OCI-LY1 (cell line): Measurements from ENCODE around the gene MTF1.

Experiments
- H2AFZ ChIP-seq: fragments of 200-600 bp; sonication (generic), shearing (Covaris generic); 2 replicates; pipeline ENCODE4 v1.6.0; 2014; ENCODE audit warnings: antibody characterized with exemption, mild to moderate bottlenecking, low read length
- H3F3A ChIP-seq: fragments of 200-600 bp; sonication (generic), shearing (Covaris generic); 2 replicates; pipeline ENCODE4 v1.6.0; 2014; ENCODE audit warnings: mild to moderate bottlenecking, antibody characterized with exemption, low read length, moderate library complexity; ENCODE audit not compliant: insufficient read depth
- H3K27ac ChIP-seq: fragments of 200-600 bp; sonication (generic); 2 replicates; pipeline ENCODE4 v1.5.1; 2014; ENCODE audit warnings: low read length, mixed run types, mild to moderate bottlenecking, low read depth; ENCODE audit not compliant: poor library complexity, severe bottlenecking
- H3K27me3 ChIP-seq: fragments of 200-600 bp; sonication (generic); 2 replicates; pipeline ENCODE4 v1.6.0; 2014; ENCODE audit warnings: antibody characterized with exemption, mild to moderate bottlenecking, low read length, moderate library complexity; ENCODE audit not compliant: insufficient read depth
- H3K36me3 ChIP-seq: fragments of 200-600 bp; sonication (generic); 2 replicates; pipeline ENCODE4 v1.6.1; 2014; ENCODE audit warnings: mild to moderate bottlenecking, antibody characterized with exemption, low read length, moderate library complexity, mixed read lengths; ENCODE audit not compliant: insufficient read depth
- H3K4me1 ChIP-seq: fragments of 200-600 bp; sonication (generic); 2 replicates; pipeline ENCODE4 v1.5.1; 2014; ENCODE audit warnings: mild to moderate bottlenecking, low read length, moderate library complexity; ENCODE audit not compliant: insufficient read depth, severe bottlenecking
- H3K4me2 ChIP-seq: fragments of 200-600 bp; sonication (generic), shearing (Covaris generic); 2 replicates; pipeline ENCODE4 v1.6.1; 2014; ENCODE audit warnings: low read length
- H3K4me3 ChIP-seq: fragments of 200-600 bp; sonication (generic); 2 replicates; pipeline ENCODE4 v1.5.1; 2014; ENCODE audit warnings: low read length, low read depth, mild to moderate bottlenecking, mixed read lengths; ENCODE audit not compliant: poor library complexity, severe bottlenecking
- H3K79me2 ChIP-seq: fragments of 200-600 bp; shearing (Covaris generic); 2 replicates; pipeline ENCODE4 v1.6.1; 2016; ENCODE audit warnings: mixed run types, low read length, mixed read lengths; ENCODE audit not compliant: insufficient read depth
- H3K9ac ChIP-seq: fragments of 200-600 bp; sonication (generic), shearing (Covaris generic); 2 replicates; pipeline ENCODE4 v1.6.1; 2014; ENCODE audit warnings: mild to moderate bottlenecking, low read length, mixed read lengths
- H3K9me2 ChIP-seq: fragments of 200-600 bp; sonication (generic), shearing (Covaris generic); 2 replicates; pipeline ENCODE4 v1.6.1; 2014; ENCODE audit warnings: low read depth, mild to moderate bottlenecking, low read length, mixed read lengths
- H3K9me3 ChIP-seq: fragments of 200-600 bp; shearing (Covaris generic); 2 replicates; pipeline ENCODE4 v1.6.1; 2014; ENCODE audit warnings: low read length, mixed read lengths
- H4K20me1 ChIP-seq: fragments of 200-600 bp; sonication (generic), shearing (Covaris generic); 2 replicates; pipeline ENCODE4 v1.6.0; 2016; ENCODE audit warnings: mild to moderate bottlenecking, low read length; ENCODE audit not compliant: insufficient read depth
- EZH2 ChIP-seq: fragments of 200-600 bp; sonication (generic), shearing (Covaris generic); IDR thresholded peaks from 2 replicates; pipeline ENCODE4 v1.8.0; 2017; ENCODE audit warnings: borderline replicate concordance, mixed run types, mild to moderate bottlenecking, antibody characterized with exemption, low read length, moderate library complexity, mixed read lengths
- TF ChIP-seq, protein P1 (sequence below): fragments of 200-600 bp; sonication (generic), shearing (Covaris generic); IDR thresholded peaks from 2 replicates; pipeline ENCODE4 v1.5.1; 2017; ENCODE audit warnings: mild to moderate bottlenecking, antibody characterized with exemption, low read length, moderate library complexity, mixed read lengths

Gene MTF1

DNA sequence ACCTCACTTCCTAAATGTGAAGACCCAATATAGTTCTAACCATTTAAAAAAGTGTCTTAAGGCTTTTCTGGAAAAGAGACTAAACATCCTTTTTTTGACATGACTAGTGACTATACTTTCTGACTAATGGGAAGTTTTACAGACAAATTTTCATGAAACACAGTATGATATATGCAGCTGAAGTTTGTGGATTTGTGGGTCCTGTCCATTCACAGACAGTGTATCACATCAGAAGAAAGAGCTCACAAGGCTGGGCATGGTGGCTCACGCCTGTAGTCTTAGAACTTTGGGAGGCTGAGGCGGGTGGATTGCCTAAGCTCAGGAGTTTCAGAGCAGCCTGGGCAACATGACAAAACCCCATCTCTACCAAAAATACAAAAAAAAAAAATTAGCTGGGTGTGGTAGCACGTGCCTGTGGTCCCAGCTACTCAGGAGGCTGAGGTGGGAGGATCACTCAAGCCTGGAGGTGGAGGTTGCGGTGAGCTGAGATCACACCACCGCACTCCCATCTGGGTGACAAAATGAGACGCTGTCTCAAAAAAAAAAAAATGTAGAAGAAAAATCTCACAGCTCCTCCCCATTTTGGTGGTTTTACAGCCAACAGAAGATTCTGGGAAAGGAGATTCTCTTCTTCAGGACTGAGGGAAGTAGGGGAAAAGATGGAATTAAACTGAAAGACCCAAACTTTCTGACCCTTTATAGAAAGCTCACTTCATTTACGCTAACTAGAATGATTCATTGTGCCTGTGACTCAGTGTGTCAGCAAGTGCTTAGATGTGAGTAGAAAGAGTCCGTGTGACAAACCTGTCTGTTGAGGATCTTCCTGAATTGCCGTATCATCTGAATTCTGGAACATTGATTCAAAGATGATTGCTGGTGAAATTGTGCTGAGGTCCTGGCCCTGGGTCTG lies 36.2 kb downstream of the MTF1 start:
- Histone ChIP-seq H3K9me2 (no peaks in the 10 kb centered on the region), H3K4me2 (no peak overlapping the region), H3K9me3 (no peaks in the 10 kb centered on the region), H3K36me3 (peaks cover 53% of the 10 kb centered on the region), H3F3A (no peaks in the 10 kb centered on the region), H3K9ac (no peak overlapping the region), H3K4me1 (no peaks in the 10 kb centered on the region), H3K27me3 (no peaks in the 10 kb centered on the region), H3K79me2 (no peaks in the 10 kb centered on the region), H2AFZ (no peak overlapping the region), H3K27ac (no peak overlapping the region), H3K4me3 (no peak overlapping the region), H4K20me1 (no peaks in the 10 kb centered on the region)
- TF ChIP-seq, protein P1, sequence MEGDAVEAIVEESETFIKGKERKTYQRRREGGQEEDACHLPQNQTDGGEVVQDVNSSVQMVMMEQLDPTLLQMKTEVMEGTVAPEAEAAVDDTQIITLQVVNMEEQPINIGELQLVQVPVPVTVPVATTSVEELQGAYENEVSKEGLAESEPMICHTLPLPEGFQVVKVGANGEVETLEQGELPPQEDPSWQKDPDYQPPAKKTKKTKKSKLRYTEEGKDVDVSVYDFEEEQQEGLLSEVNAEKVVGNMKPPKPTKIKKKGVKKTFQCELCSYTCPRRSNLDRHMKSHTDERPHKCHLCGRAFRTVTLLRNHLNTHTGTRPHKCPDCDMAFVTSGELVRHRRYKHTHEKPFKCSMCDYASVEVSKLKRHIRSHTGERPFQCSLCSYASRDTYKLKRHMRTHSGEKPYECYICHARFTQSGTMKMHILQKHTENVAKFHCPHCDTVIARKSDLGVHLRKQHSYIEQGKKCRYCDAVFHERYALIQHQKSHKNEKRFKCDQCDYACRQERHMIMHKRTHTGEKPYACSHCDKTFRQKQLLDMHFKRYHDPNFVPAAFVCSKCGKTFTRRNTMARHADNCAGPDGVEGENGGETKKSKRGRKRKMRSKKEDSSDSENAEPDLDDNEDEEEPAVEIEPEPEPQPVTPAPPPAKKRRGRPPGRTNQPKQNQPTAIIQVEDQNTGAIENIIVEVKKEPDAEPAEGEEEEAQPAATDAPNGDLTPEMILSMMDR: no peak
- TF ChIP-seq EZH2: no peak

DNA sequence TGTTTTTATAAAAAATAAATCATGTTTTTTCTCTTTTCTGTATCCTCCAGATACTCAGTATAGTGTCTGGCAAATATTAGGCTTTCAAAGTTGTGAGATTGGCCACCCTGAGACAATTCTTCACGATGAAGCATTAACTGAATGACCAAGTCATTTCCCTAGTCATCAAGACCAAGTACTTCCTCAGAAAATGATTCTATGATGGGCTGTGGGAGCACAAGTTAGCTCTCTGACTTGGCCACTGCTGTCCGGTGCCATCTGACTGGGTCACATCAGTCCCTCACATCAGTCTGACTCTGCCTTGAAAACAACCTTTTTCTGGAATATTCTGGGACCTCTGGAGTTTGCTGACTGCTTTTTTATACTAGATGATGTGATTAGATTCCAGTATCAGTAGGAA lies 37.9 kb downstream of the MTF1 start:
- TF ChIP-seq EZH2: no peak
- TF ChIP-seq, protein P1: no peak
- Histone ChIP-seq H4K20me1 (no peaks in the 10 kb centered on the region), H3K27ac (no peak overlapping the region), H3K4me1 (no peaks in the 10 kb centered on the region), H3F3A (no peaks in the 10 kb centered on the region), H3K9me2 (no peaks in the 10 kb centered on the region), H2AFZ (no peak overlapping the region), H3K27me3 (no peaks in the 10 kb centered on the region), H3K9ac (no peak overlapping the region), H3K79me2 (no peaks in the 10 kb centered on the region), H3K4me2 (no peak overlapping the region), H3K9me3 (no peaks in the 10 kb centered on the region), H3K36me3 (peaks cover 51% of the 10 kb centered on the region), H3K4me3 (no peak overlapping the region)

DNA sequence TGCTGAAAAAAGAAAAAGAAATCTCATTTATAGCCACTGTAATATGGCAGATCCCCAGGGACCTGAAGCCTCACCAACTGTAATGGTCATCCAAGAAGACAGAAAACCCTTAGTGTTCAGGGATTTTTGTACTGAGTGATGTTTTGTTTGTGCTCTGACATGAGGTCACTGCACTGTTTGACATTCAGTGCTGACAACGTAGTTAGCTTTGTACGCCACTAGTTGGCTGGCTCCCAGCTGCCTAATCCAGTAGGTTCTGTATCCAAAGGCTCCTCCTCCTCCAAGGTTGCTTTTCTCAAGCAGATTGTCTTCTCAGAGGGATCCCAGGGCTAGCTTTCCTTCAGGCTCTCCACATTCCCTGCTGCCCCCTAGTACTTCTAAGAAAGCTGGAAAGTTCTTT lies 41.9 kb downstream of the MTF1 start:
- H3K9me2 ChIP-seq: no peaks in the 10 kb centered on the region
- H3K36me3 ChIP-seq: peaks cover 51% of the 10 kb centered on the region
- H3K27ac ChIP-seq: no peak overlapping the region
- TF ChIP-seq, protein P1: no peak
- TF ChIP-seq EZH2: no peak
- H3K4me2 ChIP-seq: no peak overlapping the region
- no peak overlapping the region for H3K9ac ChIP-seq
- H3K9me3 ChIP-seq: no peaks in the 10 kb centered on the region
- no peak overlapping the region for H3K4me3 ChIP-seq
- H3F3A ChIP-seq: no peaks in the 10 kb centered on the region
- H3K79me2 ChIP-seq: no peaks in the 10 kb centered on the region
- H4K20me1 ChIP-seq: no peaks in the 10 kb centered on the region
- no peaks in the 10 kb centered on the region for H3K4me1 ChIP-seq
- H2AFZ ChIP-seq: no peak overlapping the region
- no peaks in the 10 kb centered on the region for H3K27me3 ChIP-seq
